22Rv1 (cell line): ENCODE measurements around the gene RPL10A.

Source experiments
- CTCF ChIP-seq: fragments of 450-650 bp; IDR thresholded peaks from 2 replicates; pipeline ENCODE4 v1.5.1; 2017; ENCODE audit warnings: mild to moderate bottlenecking
- ZFX ChIP-seq: fragments of 450-650 bp; IDR thresholded peaks from 2 replicates; pipeline ENCODE4 v1.6.1; 2017; ENCODE audit warnings: antibody characterized with exemption, borderline replicate concordance

DNA sequence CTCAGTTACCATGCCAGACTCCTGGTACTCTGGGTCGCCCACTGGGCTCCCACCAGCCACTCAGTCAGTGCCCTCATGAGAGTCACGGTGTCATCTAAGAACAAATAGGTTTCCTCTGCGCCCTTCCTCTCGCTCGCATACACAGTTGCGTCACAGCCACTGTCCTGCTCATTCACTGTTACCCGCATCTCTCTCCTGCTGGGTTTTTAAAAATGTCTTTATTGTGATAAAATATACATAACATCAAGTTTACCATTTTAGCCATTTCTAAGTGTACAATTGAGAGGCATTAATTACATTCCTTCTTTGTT lies 24.7 kb downstream of the RPL10A start:
- TF ChIP-seq CTCF (no peak), ZFX (no peak)
